ENCODE measurements around the gene FARS2.
A peak's percentile ranks its signal among the peaks of the same experiment; 100 is the strongest.

FARS2 gene

DNA sequence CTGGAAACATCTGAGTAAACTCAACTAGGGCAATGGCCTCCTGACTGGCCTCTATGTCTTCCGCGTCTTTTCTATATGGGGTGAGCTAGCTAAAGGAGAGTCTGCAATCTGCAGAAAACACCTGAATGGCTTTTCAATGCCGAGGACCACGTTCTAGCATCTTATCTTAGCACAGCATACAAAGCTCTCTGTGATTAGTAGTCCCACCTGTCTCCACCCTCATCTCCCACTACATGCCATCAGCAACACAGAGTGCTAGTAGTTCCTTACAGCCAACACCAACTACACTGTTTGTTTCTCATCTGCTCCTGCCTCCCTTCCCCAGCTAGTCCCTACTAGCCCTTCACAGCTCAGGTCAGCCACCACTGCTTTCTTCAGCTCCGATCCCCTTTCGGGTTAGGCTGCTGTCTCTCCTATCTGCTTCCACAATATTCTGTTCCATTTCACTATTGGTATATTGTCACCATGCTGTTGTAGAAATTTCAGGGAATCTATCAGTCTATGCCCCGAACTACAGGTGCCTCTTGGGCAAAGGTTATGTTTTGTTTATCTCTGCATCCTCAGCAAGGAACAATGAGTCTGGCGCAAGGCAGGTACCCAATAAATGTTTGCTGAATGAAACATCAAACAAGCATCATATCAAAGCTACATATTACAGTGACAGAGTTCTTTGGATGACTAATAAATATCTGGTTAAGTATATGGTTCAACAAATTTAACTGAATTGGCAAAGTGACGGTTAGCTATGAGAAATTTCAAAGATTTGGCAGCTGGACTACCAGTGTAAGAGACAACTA is 12.8 kb upstream of the FARS2 start:
- H3K27me3 ChIP-seq (ENCODE audit: control insufficient read depth, insufficient read depth, low read length), result no peaks in the 10 kb centered on the region
- peaks cover 19% of the 10 kb centered on the region for H3K36me3 ChIP-seq (ENCODE audit: control insufficient read depth, insufficient read depth, low read length)
- no peak overlapping the region for H3K27ac ChIP-seq (ENCODE audit: low read depth, low read length)

DNA sequence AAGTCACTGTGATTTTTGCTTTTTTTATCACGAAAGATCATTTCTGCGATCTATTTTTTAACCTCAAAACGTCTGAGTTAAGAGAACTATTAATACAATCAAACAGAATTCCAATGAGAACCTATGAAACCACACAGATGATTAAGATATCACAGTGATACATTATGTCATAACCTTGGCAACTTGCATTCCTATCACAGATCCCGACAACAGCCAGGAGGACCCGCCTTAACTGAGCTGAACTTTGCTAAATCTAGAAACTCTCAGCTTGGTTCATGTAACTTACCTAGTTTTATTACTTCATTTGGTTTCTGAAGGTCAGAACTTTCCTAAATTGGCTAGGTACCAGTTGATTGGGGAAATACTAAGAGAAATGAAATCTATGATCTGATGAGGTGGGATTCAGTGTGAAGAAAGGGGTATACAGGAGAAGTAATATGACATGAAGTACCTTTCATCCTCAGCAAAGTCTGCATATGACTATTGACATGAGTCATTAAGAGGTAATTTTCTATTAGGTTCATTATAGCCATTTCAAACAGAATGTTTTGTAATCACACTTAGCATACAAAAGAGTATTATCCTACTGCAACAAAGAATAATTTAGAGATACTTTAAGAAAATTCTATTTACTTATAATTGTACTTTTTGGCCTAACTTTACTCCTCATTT is 11.7 kb upstream of the FARS2 start:
- Histone ChIP-seq H3K27ac (ENCODE audit: low read depth, low read length) (no peak overlapping the region), H3K9ac (ENCODE audit: low read length) (no peak overlapping the region), H3K27me3 (ENCODE audit: control insufficient read depth, insufficient read depth, low read length) (no peaks in the 10 kb centered on the region), H3K9me3 (ENCODE audit: control insufficient read depth, insufficient read depth, low read depth, low read length) (0 out of 2 replicates have a peak, but pooled peaks cover 4% of the 10 kb centered on the region), H3K36me3 (ENCODE audit: control insufficient read depth, insufficient read depth, low read length) (peaks cover 26% of the 10 kb centered on the region), H3K4me1 (ENCODE audit: control insufficient read depth, insufficient read depth, low read length) (peaks cover 3% of the 10 kb centered on the region; the same call in 1 of the 2 replicates), H3K4me3 (ENCODE audit: low read depth, low read length) (no peak overlapping the region)

More for the DNA sequence above, 12.8 kb upstream of the FARS2 start:
- H3K9ac ChIP-seq (ENCODE audit: low read length), result no peak overlapping the region
- H3K4me3 ChIP-seq (ENCODE audit: low read depth, low read length), result no peak overlapping the region
- H3K9me3 ChIP-seq (ENCODE audit: control insufficient read depth, insufficient read depth, low read depth, low read length), result 0 out of 2 replicates have a peak, but pooled peaks cover 4% of the 10 kb centered on the region
- peaks cover 3% of the 10 kb centered on the region; the same call in 1 of the 2 replicates for H3K4me1 ChIP-seq (ENCODE audit: control insufficient read depth, insufficient read depth, low read length)

DNA sequence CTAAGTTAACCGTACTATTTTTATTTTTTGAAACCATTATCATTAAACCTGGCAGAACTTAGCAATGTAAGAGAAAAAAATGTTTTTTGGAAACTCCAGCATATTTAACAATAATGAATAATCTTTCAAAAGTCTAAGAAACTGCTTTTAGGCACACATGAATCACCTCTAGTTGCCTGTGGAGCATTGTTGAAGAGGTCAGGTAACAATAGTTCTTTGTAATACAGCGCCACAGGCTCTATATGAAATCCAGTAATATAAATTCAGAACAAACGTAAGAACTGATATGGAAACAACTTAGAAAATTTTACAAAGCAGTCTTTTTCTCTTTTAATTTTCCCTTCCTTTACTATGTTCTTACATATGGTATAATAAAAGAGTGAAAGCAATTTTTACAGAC is 10.9 kb upstream of the FARS2 start:
- H3K9ac ChIP-seq (ENCODE audit: low read length), result no peak overlapping the region
- H3K27ac ChIP-seq (ENCODE audit: low read depth, low read length), result no peak overlapping the region
- peaks cover 3% of the 10 kb centered on the region; the same call in 1 of the 2 replicates for H3K4me1 ChIP-seq (ENCODE audit: control insufficient read depth, insufficient read depth, low read length)
- peaks cover 26% of the 10 kb centered on the region for H3K36me3 ChIP-seq (ENCODE audit: control insufficient read depth, insufficient read depth, low read length)
- no peaks in the 10 kb centered on the region for H3K27me3 ChIP-seq (ENCODE audit: control insufficient read depth, insufficient read depth, low read length)
- H3K9me3 ChIP-seq (ENCODE audit: control insufficient read depth, insufficient read depth, low read depth, low read length), result 0 out of 2 replicates have a peak, but pooled peaks cover 4% of the 10 kb centered on the region
- H3K4me3 ChIP-seq (ENCODE audit: low read depth, low read length), result no peak overlapping the region

DNA sequence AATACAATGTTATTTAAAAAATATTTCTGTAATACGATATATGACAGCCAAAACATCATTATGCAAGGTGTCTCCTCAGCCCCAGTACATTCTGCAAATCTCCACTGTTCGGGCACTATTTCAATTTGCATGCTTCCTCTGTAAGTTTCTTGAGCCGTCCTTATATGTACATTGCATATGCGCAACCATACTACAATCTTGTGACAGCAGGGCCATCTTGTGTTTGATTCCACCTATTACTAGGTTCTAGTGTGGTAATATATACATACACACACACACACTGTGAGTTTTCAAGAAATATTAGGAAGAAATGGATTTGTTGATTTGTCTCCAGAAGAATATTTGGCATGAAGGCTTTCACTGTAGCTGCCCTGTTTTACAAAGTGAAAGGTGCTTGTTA is 10.4 kb upstream of the FARS2 start:
- peaks cover 26% of the 10 kb centered on the region for H3K36me3 ChIP-seq (ENCODE audit: control insufficient read depth, insufficient read depth, low read length)
- 0 out of 2 replicates have a peak, but pooled peaks cover 4% of the 10 kb centered on the region for H3K9me3 ChIP-seq (ENCODE audit: control insufficient read depth, insufficient read depth, low read depth, low read length)
- H3K4me1 ChIP-seq (ENCODE audit: control insufficient read depth, insufficient read depth, low read length), result peaks cover 3% of the 10 kb centered on the region; the same call in 1 of the 2 replicates
- no peaks in the 10 kb centered on the region for H3K27me3 ChIP-seq (ENCODE audit: control insufficient read depth, insufficient read depth, low read length)
- H3K4me3 ChIP-seq (ENCODE audit: low read depth, low read length), result no peak overlapping the region
- H3K9ac ChIP-seq (ENCODE audit: low read length), result no peak overlapping the region
- no peak overlapping the region for H3K27ac ChIP-seq (ENCODE audit: low read depth, low read length)

DNA sequence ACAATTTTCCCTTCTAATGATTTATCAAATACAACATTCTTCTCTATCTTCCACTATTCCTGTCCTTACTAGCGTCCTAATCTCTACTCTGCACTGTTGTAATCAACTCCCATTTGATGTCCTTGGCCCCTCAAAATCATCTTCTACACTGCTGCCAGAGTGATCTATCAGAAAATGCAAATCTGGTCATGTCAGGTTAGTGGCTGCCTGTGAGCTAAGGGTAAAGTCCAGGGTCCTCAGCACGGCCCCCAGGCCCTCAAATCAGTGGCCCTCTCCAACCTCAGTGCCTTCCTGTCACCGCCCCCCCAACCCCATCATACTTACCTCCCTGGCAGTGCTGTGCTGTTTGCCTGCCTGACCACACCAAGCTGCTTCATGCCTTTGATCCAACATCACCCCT is 4.4 kb upstream of the FARS2 start:
- peaks cover 24% of the 10 kb centered on the region for H3K36me3 ChIP-seq (ENCODE audit: control insufficient read depth, insufficient read depth, low read length)

DNA sequence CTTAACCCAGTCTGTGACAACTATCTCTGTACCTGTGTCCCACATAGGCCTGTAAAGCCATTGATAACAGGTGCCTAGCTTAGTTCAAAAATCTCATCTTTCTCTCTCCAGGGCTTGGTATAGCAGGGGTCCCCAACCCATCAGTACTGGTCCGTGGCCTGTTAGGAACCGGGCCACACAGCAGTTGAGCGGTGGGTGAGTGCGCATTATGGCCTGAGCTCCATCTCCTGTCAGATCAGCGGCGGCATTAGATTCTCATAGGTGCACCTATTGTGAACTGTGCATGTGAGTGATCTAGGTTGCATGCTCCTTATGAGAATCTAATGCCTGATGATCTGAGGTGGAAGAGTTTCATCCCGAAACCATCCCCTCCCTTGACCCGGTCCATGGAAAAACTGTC is 3.9 kb upstream of the FARS2 start:
- Histone ChIP-seq H3K4me1 (ENCODE audit: control insufficient read depth, insufficient read depth, low read length) (0 out of 2 replicates have a peak, but pooled peaks cover 6% of the 10 kb centered on the region), H3K27me3 (ENCODE audit: control insufficient read depth, insufficient read depth, low read length) (no peaks in the 10 kb centered on the region), H3K9ac (ENCODE audit: low read length) (no peak overlapping the region), H3K36me3 (ENCODE audit: control insufficient read depth, insufficient read depth, low read length) (peaks cover 20% of the 10 kb centered on the region), H3K27ac (ENCODE audit: low read depth, low read length) (no peak overlapping the region), H3K4me3 (ENCODE audit: low read depth, low read length) (no peak overlapping the region), H3K9me3 (ENCODE audit: control insufficient read depth, insufficient read depth, low read depth, low read length) (no peaks in the 10 kb centered on the region)

More for the DNA sequence above, 4.4 kb upstream of the FARS2 start:
- Histone ChIP-seq H3K4me3 (ENCODE audit: low read depth, low read length) (no peak overlapping the region), H3K4me1 (ENCODE audit: control insufficient read depth, insufficient read depth, low read length) (0 out of 2 replicates have a peak, but pooled peaks cover 6% of the 10 kb centered on the region), H3K27ac (ENCODE audit: low read depth, low read length) (no peak overlapping the region), H3K27me3 (ENCODE audit: control insufficient read depth, insufficient read depth, low read length) (no peaks in the 10 kb centered on the region), H3K9me3 (ENCODE audit: control insufficient read depth, insufficient read depth, low read depth, low read length) (no peaks in the 10 kb centered on the region), H3K9ac (ENCODE audit: low read length) (no peak overlapping the region)

DNA sequence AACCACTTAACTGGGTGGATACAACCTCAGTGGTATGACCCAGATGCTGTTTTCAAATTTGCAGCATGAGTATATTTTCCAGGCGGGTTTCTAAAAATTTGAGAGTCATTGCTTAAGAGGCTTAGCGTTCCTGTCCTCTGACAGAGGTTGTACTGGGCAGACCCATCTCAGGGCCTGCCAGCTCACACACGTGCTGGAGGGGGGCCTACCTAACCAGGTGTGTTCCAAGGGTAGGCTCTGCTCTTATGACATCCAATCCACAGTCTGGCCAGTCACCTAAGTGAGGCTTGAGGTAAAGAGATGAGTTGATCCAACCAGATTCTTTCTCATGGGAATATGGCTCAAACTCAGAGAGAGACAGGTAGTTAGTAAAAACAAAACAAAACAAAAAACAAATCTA is 1.9 kb upstream of the FARS2 start:
- peak overlapping the region; percentile 76 for H3K4me3 ChIP-seq (ENCODE audit: low read depth, low read length)
- H3K36me3 ChIP-seq (ENCODE audit: control insufficient read depth, insufficient read depth, low read length), result peaks cover 10% of the 10 kb centered on the region
- H3K4me1 ChIP-seq (ENCODE audit: control insufficient read depth, insufficient read depth, low read length), result 0 out of 2 replicates have a peak, but pooled peaks cover 6% of the 10 kb centered on the region
- no peaks in the 10 kb centered on the region for H3K9me3 ChIP-seq (ENCODE audit: control insufficient read depth, insufficient read depth, low read depth, low read length)
- H3K27me3 ChIP-seq (ENCODE audit: control insufficient read depth, insufficient read depth, low read length), result no peaks in the 10 kb centered on the region
- H3K9ac ChIP-seq (ENCODE audit: low read length), result no peak overlapping the region
- no peak overlapping the region for H3K27ac ChIP-seq (ENCODE audit: low read depth, low read length)

DNA sequence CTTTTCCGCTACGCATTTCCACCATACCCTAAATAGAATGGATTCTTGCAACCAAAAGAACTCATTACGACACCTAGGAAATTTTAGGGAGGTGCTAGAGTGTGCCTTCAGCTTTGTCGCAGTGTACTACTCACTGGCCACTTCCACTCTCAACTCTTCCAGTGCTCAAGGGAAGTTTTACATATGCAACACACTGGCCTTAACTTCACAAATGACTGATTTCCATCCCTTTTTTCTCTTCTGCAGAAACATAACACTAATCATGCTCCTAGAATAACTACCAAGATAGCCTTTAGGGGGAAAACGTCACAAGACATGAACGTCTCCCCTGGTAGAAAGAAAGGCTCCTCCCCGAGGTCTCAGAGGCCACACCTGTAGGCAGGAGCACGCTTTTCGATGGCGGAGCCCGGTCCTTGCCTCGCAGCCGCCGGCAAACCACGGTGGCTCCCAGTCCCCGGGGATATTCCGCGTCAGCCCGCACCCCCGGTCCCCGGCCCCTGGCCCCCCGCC is 1.1 kb upstream of the FARS2 start:
- no peaks in the 10 kb centered on the region for H3K9me3 ChIP-seq (ENCODE audit: control insufficient read depth, insufficient read depth, low read depth, low read length)
- H3K4me3 ChIP-seq (ENCODE audit: low read depth, low read length), result peak overlapping the region; percentile 76
- no peaks in the 10 kb centered on the region for H3K27me3 ChIP-seq (ENCODE audit: control insufficient read depth, insufficient read depth, low read length)
- peaks cover 10% of the 10 kb centered on the region for H3K36me3 ChIP-seq (ENCODE audit: control insufficient read depth, insufficient read depth, low read length)
- H3K27ac ChIP-seq (ENCODE audit: low read depth, low read length), result no peak overlapping the region
- H3K9ac ChIP-seq (ENCODE audit: low read length), result peak overlapping the region; percentile 60
- 0 out of 2 replicates have a peak, but pooled peaks cover 6% of the 10 kb centered on the region for H3K4me1 ChIP-seq (ENCODE audit: control insufficient read depth, insufficient read depth, low read length)

DNA sequence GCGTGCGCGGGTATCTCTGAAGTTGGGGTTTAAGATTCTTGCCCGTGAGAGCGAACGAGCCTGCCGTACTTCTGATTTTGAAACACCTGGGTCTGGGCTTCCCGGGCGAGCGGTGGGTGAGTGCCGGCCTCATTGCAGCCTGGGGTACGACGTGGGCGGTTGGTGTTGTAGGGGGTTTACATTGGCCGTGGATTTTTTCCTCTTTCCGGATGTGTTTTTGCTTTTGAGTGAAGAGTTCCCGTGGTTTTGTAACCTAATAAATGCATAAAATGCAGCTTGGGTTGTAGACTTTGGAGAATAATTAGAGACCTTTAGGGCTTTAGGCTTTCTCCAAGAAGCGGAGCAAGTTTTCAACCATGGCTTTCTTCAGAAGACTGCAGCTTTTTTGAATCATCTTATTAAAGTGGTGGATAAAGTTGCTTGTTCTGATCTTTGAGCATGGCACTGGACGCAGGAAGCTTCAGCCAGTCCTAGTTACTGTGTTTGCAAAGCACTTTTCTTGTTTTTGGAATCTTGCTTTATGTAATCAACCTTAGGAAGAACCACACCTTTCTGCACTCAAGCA is 314 bp downstream of the FARS2 start:
- H3K36me3 ChIP-seq (ENCODE audit: control insufficient read depth, insufficient read depth, low read length), result peaks cover 10% of the 10 kb centered on the region

DNA sequence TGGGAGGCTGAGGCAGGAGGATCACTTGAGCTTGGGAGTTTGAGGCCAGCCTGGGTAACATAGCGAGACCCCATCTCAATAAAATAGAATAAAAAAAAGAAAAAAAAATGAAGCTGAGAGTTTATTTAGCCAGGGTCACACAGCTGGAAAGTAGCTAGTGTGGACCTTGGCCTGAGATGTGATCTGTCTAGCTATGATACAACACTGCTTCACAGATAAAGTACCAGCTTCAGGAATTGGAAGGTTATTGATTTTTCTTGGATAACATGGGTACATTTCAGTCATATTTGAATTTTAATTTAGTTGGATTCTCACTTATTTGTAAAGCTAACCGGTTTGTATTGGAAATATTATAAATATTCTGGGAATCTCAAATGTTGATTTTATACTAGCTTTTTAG is 5.1 kb downstream of the FARS2 start:
- Histone ChIP-seq H3K36me3 (ENCODE audit: control insufficient read depth, insufficient read depth, low read length) (no peaks in the 10 kb centered on the region), H3K9ac (ENCODE audit: low read length) (no peak overlapping the region), H3K4me3 (ENCODE audit: low read depth, low read length) (no peak overlapping the region), H3K4me1 (ENCODE audit: control insufficient read depth, insufficient read depth, low read length) (no peaks in the 10 kb centered on the region), H3K27ac (ENCODE audit: low read depth, low read length) (no peak overlapping the region), H3K27me3 (ENCODE audit: control insufficient read depth, insufficient read depth, low read length) (no peaks in the 10 kb centered on the region), H3K9me3 (ENCODE audit: control insufficient read depth, insufficient read depth, low read depth, low read length) (no peaks in the 10 kb centered on the region)

More for the DNA sequence above, 314 bp downstream of the FARS2 start:
- Histone ChIP-seq H3K9ac (ENCODE audit: low read length) (peak overlapping the region; percentile 99), H3K27ac (ENCODE audit: low read depth, low read length) (peak overlapping the region; percentile 100), H3K27me3 (ENCODE audit: control insufficient read depth, insufficient read depth, low read length) (no peaks in the 10 kb centered on the region), H3K9me3 (ENCODE audit: control insufficient read depth, insufficient read depth, low read depth, low read length) (no peaks in the 10 kb centered on the region), H3K4me3 (ENCODE audit: low read depth, low read length) (peak overlapping the region; percentile 76), H3K4me1 (ENCODE audit: control insufficient read depth, insufficient read depth, low read length) (0 out of 2 replicates have a peak, but pooled peaks cover 6% of the 10 kb centered on the region)

All from HUES6 (cell line).